NCI-H1694 treated with DMSO at 0.1 percent for 48 hours (cell line): ENCODE results near the gene LMBRD1.

Experiments used
- DNase-seq: peaks from one replicate; lab custom pipeline; 2025; lab: John Stamatoyannopoulos, UW

The LMBRD1 gene

DNA sequence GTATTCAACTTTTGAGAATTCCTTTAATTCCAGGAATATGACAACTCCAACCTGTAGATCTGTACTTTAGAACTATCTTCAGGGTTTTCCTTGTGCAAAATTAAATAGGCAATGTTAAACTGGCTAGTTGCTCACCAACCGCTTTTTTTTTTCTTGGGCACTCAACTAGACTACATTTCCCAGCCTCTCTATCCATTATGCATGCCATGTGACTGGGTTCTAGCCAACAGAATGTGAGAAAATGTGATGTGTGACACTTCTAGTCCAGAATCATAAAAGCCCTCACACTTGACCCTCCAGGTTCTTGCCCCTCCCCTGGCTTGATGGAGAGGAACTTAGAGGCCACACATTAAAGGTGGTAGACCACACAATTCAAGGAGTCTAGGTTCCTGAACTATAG is 166.0 kb downstream of the LMBRD1 start:
- no peak for DNase-seq

GRCh38 chr6:69627625-69628024 is 169.2 kb downstream of the LMBRD1 start:
- no peak for DNase-seq

DNA sequence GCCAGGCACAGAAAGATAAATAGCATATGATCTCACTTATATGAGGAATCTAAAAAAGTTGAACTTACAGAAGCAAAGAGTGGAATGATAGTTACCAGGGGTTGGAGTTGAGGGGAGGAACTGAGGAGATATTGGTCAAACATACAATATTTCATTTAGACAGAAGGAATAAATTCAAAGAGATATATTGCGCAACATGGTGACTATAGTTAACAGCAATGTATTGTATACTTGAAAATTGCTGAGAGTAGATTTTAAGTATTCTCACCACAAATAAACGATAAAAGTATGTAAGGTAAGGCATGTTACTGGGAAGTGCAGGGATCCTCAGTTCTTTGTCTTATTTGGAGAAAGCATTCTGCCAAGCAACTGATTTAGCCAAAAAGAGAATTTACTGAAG is 171.9 kb downstream of the LMBRD1 start:
- no peak for DNase-seq
